Measurements from ENCODE around the gene ASB12.

ASB12 gene

GRCh38 chrX:64186974-64187761 lies 43.2 kb downstream of the ASB12 start:
- H3K27ac ChIP-seq (ENCODE audit: low read depth, low read length): no peak overlapping the region
- no peak overlapping the region for H3K9ac ChIP-seq (ENCODE audit: low read depth, low read length)
- H3K9me3 ChIP-seq (ENCODE audit: control insufficient read depth, insufficient read depth, low read length): peaks cover 57% of the 10 kb centered on the region

GRCh38 chrX:64184396-64184795 lies 46.0 kb downstream of the ASB12 start:
- H3K9ac ChIP-seq (ENCODE audit: low read depth, low read length): no peak overlapping the region
- peaks cover 58% of the 10 kb centered on the region for H3K9me3 ChIP-seq (ENCODE audit: control insufficient read depth, insufficient read depth, low read length)
- no peaks in the 10 kb centered on the region for H3K4me1 ChIP-seq (ENCODE audit: control insufficient read depth, insufficient read depth, low read length)
- no peak overlapping the region for H3K4me3 ChIP-seq (ENCODE audit: low read depth, low read length)
- no peak overlapping the region for H3K27ac ChIP-seq (ENCODE audit: low read depth, low read length)
- no peaks in the 10 kb centered on the region for H3K27me3 ChIP-seq (ENCODE audit: control insufficient read depth, insufficient read depth, low read length)
- H3K36me3 ChIP-seq (ENCODE audit: control insufficient read depth, insufficient read depth, low read length): no peaks in the 10 kb centered on the region; the same call in 1 of the 2 replicates

More at GRCh38 chrX:64186974-64187761, 43.2 kb downstream of the ASB12 start:
- H3K4me3 ChIP-seq (ENCODE audit: low read depth, low read length): no peak overlapping the region
- no peaks in the 10 kb centered on the region for H3K4me1 ChIP-seq (ENCODE audit: control insufficient read depth, insufficient read depth, low read length)
- no peaks in the 10 kb centered on the region for H3K27me3 ChIP-seq (ENCODE audit: control insufficient read depth, insufficient read depth, low read length)
- H3K36me3 ChIP-seq (ENCODE audit: control insufficient read depth, insufficient read depth, low read length): peaks cover 15% of the 10 kb centered on the region

DNA sequence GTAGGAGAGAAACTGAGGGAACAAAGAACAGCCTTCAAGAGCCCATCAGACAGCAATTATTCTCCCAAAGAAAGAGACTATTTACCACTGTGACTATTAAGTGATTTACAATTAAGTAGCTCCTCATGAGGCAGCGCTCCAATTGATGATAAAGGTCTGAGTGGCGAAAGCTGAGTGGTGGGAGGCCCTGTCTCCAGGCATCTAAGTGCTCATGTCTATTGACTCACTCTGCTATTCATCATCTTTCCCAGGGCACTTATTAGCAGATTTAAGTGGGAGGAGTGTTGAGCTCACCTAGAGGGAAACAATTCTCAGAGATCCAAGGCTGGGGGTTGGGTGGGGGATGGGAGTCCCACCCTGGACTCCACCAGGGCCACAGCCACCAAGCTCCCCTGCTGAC lies 48.2 kb downstream of the ASB12 start:
- no peak overlapping the region for H3K4me3 ChIP-seq (ENCODE audit: low read depth, low read length)
- H3K27ac ChIP-seq (ENCODE audit: low read depth, low read length): no peak overlapping the region
- no peaks in the 10 kb centered on the region; the same call in 1 of the 2 replicates for H3K36me3 ChIP-seq (ENCODE audit: control insufficient read depth, insufficient read depth, low read length)
- no peaks in the 10 kb centered on the region for H3K4me1 ChIP-seq (ENCODE audit: control insufficient read depth, insufficient read depth, low read length)
- H3K9me3 ChIP-seq (ENCODE audit: control insufficient read depth, insufficient read depth, low read length): peaks cover 62% of the 10 kb centered on the region
- no peak overlapping the region for H3K9ac ChIP-seq (ENCODE audit: low read depth, low read length)
- H3K27me3 ChIP-seq (ENCODE audit: control insufficient read depth, insufficient read depth, low read length): no peaks in the 10 kb centered on the region

- H3K9me3 ChIP-seq (ENCODE audit: control insufficient read depth, insufficient read depth, low read length): peaks cover 56% of the 10 kb centered on the region
- no peaks in the 10 kb centered on the region for H3K36me3 ChIP-seq (ENCODE audit: control insufficient read depth, insufficient read depth, low read length)
- H3K9ac ChIP-seq (ENCODE audit: low read depth, low read length): no peak overlapping the region
- H3K4me3 ChIP-seq (ENCODE audit: low read depth, low read length): no peak overlapping the region
- no peak overlapping the region for H3K27ac ChIP-seq (ENCODE audit: low read depth, low read length)
- H3K27me3 ChIP-seq (ENCODE audit: control insufficient read depth, insufficient read depth, low read length): no peaks in the 10 kb centered on the region
- H3K4me1 ChIP-seq (ENCODE audit: control insufficient read depth, insufficient read depth, low read length): no peaks in the 10 kb centered on the region
Observed at GRCh38 chrX:64176876-64177275, 53.5 kb downstream of the ASB12 start.
